Stomach smooth muscle (tissue), 2 donors: ENCODE results near the gene SYCP2.
"Not testable (repeated sequence)": the region's sequence is repeated elsewhere in the genome, so short reads cannot be mapped to it uniquely, and the experiment has no call there.

Source experiments
- H3K27ac ChIP-seq: one replicate; pipeline ENCODE4 v1.7.0; 2013; ENCODE audit warnings: mild to moderate bottlenecking, low read length, inconsistent platforms
- H3K27me3 ChIP-seq, 2 donors: one replicate each; pipeline ENCODE4 v1.7.0; 2013; ENCODE audit warnings: low read length in 2 of 2; ENCODE audit not compliant: insufficient read depth in 2 of 2, control insufficient read depth in 1 of 2
- H3K36me3 ChIP-seq, 2 donors: one replicate each; pipeline ENCODE4 v1.7.0; 2013; ENCODE audit warnings: low read length in 2 of 2; ENCODE audit not compliant: control insufficient read depth in 2 of 2, insufficient read depth in 2 of 2
- H3K4me1 ChIP-seq: one replicate; pipeline ENCODE4 v1.7.0; 2013; ENCODE audit warnings: low read length; ENCODE audit not compliant: control insufficient read depth, insufficient read depth
- H3K4me3 ChIP-seq, 2 donors: one replicate each; pipeline ENCODE4 v1.7.0; 2013; ENCODE audit warnings: low read length in 2 of 2
- H3K9ac ChIP-seq, 2 donors: one replicate each; pipeline ENCODE4 v1.7.0; 2013; ENCODE audit warnings: low read length in 2 of 2, mild to moderate bottlenecking in 1 of 2
- H3K9me3 ChIP-seq, 2 donors: one replicate each; pipeline ENCODE4 v1.7.0; 2013; ENCODE audit warnings: low read length in 2 of 2; ENCODE audit not compliant: control insufficient read depth in 2 of 2
- donor health status: healthy.
- donor health status: Pancreatic carcinoma.

SYCP2 gene

DNA sequence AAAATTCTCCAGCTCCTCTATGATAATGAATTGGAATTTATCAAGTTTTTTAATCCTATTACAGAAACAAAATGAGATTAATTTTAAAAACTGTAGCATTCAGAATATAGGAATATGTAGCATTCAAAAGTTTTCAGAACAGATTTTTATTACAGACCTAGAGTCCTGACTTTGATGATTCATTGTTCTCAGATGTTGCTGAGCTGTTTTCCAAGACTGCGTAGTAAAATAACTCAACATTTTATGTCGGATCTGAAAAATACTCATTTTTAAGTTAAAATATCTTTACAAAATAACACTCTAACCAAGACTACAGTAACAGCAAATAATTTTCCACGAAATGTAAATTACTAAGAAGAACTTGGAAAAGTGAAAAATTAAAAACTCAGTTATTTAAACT, 67.1 kb downstream of the SYCP2 start:
- no peaks in the 10 kb centered on the region for H3K36me3 ChIP-seq
- no peaks in the 10 kb centered on the region for H3K9me3 ChIP-seq
- H3K4me1 ChIP-seq, result no peaks in the 10 kb centered on the region
- H3K9ac ChIP-seq, result no peak overlapping the region
- H3K4me3 ChIP-seq, result no peak overlapping the region
- H3K27ac ChIP-seq, result no peak overlapping the region
- H3K27me3 ChIP-seq, result no peaks in the 10 kb centered on the region

DNA sequence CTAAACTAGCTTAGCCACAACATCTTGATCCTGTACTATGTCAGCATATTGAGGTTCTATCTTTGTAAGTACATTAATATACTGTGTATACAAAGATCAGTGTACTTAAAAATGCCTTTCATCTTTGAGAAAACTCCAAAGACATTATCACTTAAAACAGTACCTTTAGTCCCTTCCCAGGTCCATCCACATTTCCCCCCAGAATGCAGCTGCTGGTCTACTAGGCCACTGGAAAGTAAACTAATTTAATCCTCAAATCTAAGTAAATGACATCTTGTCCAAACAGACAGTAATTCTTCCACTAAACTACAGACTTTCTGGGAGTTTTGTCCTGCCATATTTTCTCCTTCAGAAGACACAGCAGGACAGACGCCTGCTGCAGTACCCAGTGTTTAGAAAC, 68.7 kb downstream of the SYCP2 start:
- H3K36me3 ChIP-seq, result no peaks in the 10 kb centered on the region
- H3K27me3 ChIP-seq, result no peaks in the 10 kb centered on the region
- no peaks in the 10 kb centered on the region for H3K9me3 ChIP-seq
- no peak overlapping the region for H3K4me3 ChIP-seq
- no peak overlapping the region for H3K27ac ChIP-seq
- no peak overlapping the region for H3K9ac ChIP-seq
- no peaks in the 10 kb centered on the region for H3K4me1 ChIP-seq

DNA sequence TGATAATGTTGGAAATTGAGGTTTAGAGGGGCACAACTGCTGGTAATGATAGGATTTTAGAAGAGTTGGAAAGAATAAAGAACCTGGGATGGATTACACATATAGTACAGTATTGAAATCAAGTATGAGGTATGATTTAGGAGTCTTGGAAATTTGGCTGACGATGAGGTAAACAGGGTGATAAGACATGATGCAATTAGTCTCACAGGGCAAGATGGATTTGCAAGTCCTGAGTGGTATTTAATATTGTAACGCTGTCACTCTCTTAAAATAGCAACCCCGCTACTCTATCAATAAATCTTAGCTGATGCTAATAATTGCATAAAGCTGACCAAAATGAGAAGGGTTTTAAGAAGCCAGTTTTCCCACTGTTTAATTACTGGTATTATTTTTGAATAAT, 70.4 kb downstream of the SYCP2 start:
- Histone ChIP-seq H3K27ac (no peak overlapping the region), H3K9me3 (no peaks in the 10 kb centered on the region), H3K4me3 (no peak overlapping the region), H3K36me3 (no peaks in the 10 kb centered on the region), H3K27me3 (no peaks in the 10 kb centered on the region), H3K4me1 (no peaks in the 10 kb centered on the region), H3K9ac (no peak overlapping the region)

DNA sequence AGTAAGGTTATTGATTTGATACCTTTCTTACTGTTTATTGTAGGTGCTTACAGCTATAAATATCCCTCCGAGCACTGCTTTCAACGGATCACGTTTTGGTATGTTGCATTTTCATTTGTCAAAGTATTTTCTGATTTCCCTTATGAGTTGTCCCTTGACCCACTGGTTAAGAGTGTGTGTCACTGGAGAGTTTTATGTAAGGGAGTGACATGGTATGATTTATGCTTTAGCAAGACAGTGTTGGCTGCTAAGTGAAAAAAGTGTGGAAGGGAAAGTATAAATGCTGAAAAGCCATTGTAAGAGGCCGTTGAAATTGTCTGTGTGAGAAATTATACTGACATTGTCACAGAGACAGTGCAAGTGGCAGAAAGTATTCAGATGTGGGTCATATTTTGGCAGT, 72.0 kb downstream of the SYCP2 start:
- Histone ChIP-seq H3K4me1 (no peaks in the 10 kb centered on the region), H3K9me3 (peaks cover 0 to 3% of the 10 kb centered on the region in 2 donors), H3K4me3 (no peak overlapping the region), H3K27me3 (no peaks in the 10 kb centered on the region), H3K9ac (no peak overlapping the region), H3K36me3 (no peaks in the 10 kb centered on the region), H3K27ac (no peak overlapping the region)

DNA sequence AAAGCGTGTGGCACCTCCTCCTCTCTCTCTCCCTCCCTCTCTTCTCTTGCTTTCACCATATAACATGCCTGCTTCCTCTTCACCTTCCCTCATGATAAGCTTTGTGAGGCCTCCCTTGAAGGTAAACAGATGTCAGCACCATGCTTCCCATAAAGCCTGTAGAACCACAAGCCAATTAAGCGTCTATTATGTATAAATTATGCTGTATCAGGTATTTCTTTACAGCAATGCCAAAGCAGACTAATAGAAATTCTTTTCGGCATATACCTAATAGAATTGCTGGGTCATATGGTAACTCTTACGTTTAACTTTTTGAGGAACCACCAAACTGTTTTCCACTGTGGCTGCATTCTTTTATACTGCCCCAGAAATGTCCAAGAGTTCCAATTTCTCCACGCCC, 75.0 kb downstream of the SYCP2 start:
- H3K4me1 ChIP-seq, result no peaks in the 10 kb centered on the region
- no peak overlapping the region for H3K4me3 ChIP-seq
- H3K9me3 ChIP-seq, result peaks cover 0 to 3% of the 10 kb centered on the region in 2 donors
- H3K9ac ChIP-seq, result no peak overlapping the region
- H3K27ac ChIP-seq, result no peak overlapping the region
- no peaks in the 10 kb centered on the region for H3K36me3 ChIP-seq
- H3K27me3 ChIP-seq, result no peaks in the 10 kb centered on the region

DNA sequence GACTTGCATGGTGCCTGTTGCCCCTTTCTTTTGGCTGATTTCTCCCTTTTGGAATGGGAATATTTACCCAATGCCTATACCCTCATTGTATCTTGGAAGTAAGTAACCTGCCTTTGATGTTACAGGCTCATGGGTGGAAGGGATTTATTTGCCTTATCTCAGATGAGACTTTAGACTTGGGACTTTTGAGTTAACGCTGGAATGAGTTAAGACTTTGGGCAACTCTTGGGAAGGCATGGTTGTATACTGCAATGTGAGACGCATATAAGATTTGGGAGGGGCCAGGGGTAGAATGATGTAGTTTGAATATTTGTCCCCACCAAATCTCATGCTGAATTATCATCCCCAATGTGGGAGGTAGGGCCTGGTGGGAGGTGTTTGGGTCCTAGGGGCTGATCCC, 75.5 kb downstream of the SYCP2 start:
- Histone ChIP-seq H3K4me3 (no peak overlapping the region), H3K9ac (no peak overlapping the region), H3K9me3 (peaks cover 0 to 3% of the 10 kb centered on the region in 2 donors), H3K36me3 (no peaks in the 10 kb centered on the region), H3K4me1 (no peaks in the 10 kb centered on the region), H3K27ac (no peak overlapping the region), H3K27me3 (no peaks in the 10 kb centered on the region)

DNA sequence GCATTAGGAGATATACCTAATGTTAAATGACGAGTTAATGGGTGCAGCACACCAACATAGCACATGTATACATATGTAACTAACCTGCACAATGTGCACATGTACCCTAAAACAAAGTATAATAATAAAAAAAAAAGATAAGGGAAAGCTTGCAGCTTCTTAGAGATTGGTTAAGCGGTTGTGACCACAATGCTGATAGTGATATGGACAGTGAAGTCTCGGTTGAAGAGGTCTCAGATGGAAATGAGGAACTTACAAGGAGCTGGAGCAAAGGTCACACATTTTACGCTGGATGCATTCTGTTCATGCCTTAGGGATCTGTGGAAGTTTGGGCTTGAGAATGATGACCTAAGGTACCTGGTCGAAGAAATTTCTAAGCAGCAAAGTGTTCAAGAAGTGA, 76.5 kb downstream of the SYCP2 start:
- H3K36me3 ChIP-seq, H3K4me1 ChIP-seq, H3K4me3 ChIP-seq, H3K27me3 ChIP-seq, H3K9me3 ChIP-seq, H3K27ac ChIP-seq, H3K9ac ChIP-seq: not testable (repeated sequence)

DNA sequence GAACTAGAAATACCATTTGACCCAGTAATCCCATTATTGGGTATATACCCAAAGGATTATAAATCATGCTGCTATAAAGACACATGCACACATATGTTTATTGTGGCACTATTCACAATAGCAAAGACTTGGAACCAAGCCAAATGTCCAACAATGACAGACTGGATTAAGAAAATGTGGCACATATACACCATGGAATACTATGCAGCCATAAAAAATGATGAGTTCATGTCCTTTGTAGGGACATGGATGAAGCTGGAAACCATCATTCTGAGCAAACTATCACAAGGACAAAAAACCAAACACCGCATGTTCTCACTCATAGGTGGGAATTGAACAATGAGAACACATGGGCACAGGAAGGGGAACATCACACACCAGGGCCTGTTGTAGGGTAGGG, 76.9 kb downstream of the SYCP2 start:
- H3K27me3 ChIP-seq, H3K4me3 ChIP-seq, H3K27ac ChIP-seq, H3K36me3 ChIP-seq, H3K4me1 ChIP-seq, H3K9ac ChIP-seq, H3K9me3 ChIP-seq: not testable (repeated sequence)

DNA sequence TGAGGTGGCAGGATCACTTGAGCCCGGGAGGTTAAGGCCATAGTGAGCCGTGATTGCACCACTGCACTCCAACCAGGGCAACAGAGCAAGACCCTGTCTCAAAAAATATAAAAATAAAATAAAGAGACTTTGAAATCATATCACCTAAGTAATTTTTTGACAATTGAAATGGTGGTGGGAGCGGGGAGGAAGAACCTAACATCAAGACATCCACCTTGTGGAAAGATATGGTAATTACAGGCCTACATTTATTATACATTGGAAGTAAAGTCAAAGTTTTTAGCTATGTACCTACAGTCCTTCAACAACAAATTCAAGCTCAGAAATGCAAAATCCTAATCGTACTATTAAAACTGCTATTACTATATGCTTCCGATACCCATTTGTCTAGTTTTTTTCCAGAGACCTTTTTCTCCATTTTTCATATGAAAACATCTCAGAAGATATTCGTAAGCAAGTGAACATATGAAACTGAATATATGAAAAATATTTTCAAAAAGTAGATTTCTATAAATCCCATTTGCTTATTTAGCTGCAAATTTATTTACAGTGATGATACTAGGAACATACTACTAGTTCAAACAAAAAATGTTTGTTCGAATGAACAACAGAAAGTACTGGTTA, 83.3 kb downstream of the SYCP2 start:
- H3K9me3 ChIP-seq, result no peaks in the 10 kb centered on the region
- H3K27ac ChIP-seq, result no peak overlapping the region
- no peaks in the 10 kb centered on the region for H3K4me1 ChIP-seq
- H3K4me3 ChIP-seq, result no peak overlapping the region
- H3K27me3 ChIP-seq, result no peaks in the 10 kb centered on the region
- no peak overlapping the region for H3K9ac ChIP-seq
- no peaks in the 10 kb centered on the region for H3K36me3 ChIP-seq

DNA sequence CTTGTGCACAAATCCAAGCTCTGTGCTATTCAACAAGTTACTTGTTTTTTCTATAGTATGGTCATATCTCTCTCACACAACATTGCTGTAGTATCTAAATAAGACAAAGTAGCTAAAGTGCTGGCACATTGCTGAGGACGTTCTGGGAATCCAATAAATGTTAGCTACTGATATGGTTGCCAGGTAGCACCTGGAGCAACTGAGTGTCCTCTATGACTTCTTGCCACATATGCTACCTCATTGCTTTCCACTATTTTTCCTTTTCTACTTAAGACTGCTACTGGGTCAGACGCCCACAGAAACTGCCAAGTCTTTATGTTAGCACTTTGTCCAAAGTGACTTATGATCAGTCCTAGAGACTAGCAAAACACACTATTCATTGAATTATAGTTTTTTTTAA, 85.3 kb downstream of the SYCP2 start:
- Histone ChIP-seq H3K9ac (no peak overlapping the region), H3K9me3 (no peaks in the 10 kb centered on the region), H3K4me3 (no peak overlapping the region), H3K27ac (no peak overlapping the region), H3K27me3 (no peaks in the 10 kb centered on the region), H3K36me3 (no peaks in the 10 kb centered on the region), H3K4me1 (no peaks in the 10 kb centered on the region)

DNA sequence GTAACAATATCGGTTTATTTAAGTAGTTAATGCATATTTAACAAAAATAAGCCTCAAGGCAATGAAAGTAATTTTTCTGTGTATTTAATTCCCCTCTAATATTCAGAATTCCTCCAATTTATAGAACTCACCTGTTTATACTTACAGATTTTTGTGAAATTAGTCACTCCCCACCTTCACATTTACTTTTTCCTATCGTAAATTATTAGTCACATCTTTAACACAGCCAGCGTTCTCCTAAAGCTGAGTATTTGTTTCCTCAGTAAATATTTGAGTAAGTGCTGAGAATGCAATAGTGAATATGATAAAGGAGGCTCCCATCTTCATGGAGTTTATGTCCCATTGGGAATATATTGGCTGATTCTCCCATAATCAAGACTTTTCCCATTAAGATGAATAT, 88.0 kb downstream of the SYCP2 start:
- no peak overlapping the region for H3K4me3 ChIP-seq
- H3K27me3 ChIP-seq, result peaks cover under 1 to 8% of the 10 kb centered on the region in 2 donors
- no peaks in the 10 kb centered on the region for H3K9me3 ChIP-seq
- H3K36me3 ChIP-seq, result no peaks in the 10 kb centered on the region
- no peaks in the 10 kb centered on the region for H3K4me1 ChIP-seq
- H3K27ac ChIP-seq, result no peak overlapping the region
- no peak overlapping the region for H3K9ac ChIP-seq
